HuH-7 (cell line): ENCODE data around the gene RFTN2.
"Not testable (repeated sequence)": the region's sequence is repeated elsewhere in the genome, so short reads cannot be mapped to it uniquely, and the experiment has no call there.

Experiments used
- DNase-seq: peaks from one replicate; pipeline ENCODE4 v3.0.0; 2011; ENCODE audit warnings: low spot score

The RFTN2 gene

GRCh38 chr2:197675246-197675645, at the start of gene RFTN2:
Gene RFTN2, minus strand, starts transcription at chr2:197675587. Its CDS starts 129 bp downstream, at chr2:197675458.
- DNase-seq = no peak

DNA sequence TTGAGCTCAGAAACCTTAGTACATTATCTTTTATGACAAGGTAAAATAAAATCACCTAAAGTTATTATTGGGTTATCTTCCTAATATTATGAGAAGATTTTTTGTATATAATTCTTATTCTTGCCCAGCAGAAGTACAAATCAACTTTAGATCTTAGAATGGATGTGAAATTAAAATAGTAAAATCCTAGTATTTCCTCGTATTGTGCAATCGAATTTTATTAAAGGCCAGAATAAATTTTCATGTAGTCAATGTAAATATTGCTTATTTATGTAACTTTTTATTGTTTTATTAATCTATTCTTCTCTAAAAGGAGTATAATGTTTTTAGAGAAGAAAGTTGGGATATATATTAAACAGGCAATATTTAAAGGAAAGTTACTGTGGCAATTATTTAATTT, 42.5 kb upstream of the RFTN2 start:
- no peak for DNase-seq

- no peak for DNase-seq
These were observed 37.9 kb upstream of the RFTN2 start for GRCh38 chr2:197713271-197713670.

DNA sequence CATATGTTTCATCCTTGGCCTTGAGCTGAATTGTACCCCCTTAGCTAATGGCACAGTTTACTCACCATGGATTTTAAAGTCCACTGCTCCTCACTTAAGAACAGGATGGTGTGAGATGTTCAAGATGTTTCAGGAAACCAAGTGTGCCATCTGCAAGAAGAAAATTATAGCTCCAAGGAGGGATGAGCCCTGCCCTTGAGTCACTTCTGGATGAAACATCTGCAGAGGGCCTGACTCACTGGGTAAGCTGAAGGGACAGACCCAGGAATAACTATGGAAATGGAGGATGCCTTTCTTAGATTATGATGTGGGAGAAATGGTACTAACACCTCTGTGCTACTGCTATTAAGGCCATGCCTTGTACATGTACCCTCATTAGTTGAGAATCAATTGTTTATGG, 36.2 kb upstream of the RFTN2 start:
- DNase-seq = no peak

DNA sequence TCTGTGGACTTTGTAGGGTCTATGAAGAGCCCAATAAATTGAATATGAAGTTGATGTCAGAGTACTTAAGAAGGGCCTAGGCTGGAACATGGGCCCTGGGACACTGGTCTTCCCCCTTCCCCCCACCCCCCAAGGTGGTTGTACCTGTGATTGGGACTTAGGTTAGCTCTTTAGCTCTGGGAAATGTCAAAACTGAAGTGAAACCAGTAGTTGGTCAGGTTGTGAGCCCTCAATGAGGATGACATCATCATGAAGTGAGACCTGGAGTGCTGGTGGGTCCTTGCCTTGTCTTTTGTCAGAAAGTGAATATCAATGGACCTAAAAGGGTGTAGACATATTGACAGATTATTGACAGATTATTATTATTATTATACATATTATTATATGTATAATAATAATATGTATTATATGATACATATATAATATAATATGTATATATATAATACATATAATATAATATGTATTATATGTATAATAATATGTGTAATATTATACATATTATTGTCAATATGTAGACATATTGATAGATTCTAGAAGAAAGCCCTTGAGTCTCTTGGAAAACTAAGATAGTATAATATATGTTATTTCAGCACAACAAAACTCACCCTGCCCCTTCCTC, 35.1 kb upstream of the RFTN2 start:
- no peak for DNase-seq

GRCh38 chr2:197709140-197709539, 33.8 kb upstream of the RFTN2 start:
- DNase-seq = not testable (repeated sequence)

GRCh38 chr2:197708331-197708730, 32.9 kb upstream of the RFTN2 start:
- no peak for DNase-seq

- DNase-seq = peak; percentile 38
These were observed 32.2 kb upstream of the RFTN2 start for GRCh38 chr2:197707316-197708213.

- no peak for DNase-seq
These were observed 31.4 kb upstream of the RFTN2 start for GRCh38 chr2:197706839-197707207.

GRCh38 chr2:197705912-197706838, 30.8 kb upstream of the RFTN2 start:
- DNase-seq = no peak

DNA sequence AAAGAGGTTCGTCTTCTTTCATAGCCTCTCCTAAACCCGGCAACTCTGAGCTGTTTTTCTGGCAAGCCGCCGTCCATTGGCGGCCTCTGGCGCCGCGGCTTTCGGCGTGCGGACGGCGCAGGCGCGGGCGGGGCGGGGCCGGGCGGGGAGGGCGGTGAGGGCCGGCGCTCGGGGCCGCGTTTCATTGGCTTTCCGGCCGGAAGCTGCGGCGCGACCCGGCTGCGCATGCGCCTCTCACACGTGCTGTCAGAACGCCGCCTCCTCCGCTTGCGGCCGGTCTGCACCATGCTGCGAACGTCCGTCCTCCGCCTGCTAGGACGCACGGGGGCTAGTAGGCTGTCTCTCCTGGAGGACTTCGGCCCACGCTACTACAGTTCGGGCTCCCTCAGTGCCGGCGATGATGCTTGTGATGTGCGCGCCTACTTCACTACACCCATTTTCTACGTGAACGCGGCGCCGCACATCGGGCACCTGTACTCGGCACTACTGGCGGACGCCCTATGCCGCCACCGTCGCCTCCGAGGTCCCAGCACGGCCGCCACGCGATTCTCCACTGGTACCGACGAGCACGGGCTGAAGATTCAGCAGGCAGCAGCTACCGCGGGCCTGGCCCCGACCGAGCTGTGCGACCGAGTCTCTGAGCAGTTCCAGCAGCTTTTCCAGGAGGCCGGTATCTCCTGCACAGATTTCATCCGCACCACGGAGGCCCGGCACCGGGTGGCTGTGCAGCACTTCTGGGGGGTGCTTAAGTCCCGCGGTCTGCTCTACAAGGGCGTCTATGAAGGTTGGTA, 29.9 kb upstream of the RFTN2 start, which contains the start of gene MARS2:
Gene MARS2, plus strand, starts transcription at position 249 of the 791 bp plus-strand sequence. Its CDS starts 37 bp downstream, at position 286.
- peak; percentile 88 for DNase-seq

- no peak for DNase-seq
These were observed 29.2 kb upstream of the RFTN2 start for GRCh38 chr2:197704434-197705120.

DNA sequence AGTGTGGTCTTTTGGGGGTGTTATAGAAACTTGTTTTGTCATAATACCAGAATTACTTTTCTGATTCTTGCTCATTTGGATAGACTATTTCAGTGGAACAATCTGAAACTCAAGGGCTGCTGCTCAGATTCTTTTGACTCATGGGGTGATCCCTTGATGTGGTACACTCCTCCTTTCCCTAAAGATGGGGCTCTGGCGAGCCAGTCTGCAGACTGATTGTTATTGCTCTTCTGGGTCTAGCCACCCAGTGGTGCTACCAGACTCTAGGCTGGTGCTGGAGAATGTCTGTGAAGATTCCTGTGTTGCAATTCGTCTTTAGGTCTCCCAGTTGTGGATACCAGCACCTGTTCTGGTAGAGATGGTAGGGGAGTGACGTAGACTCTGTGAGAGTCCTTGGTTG, 25.6 kb upstream of the RFTN2 start:
- DNase-seq = no peak

- not testable (repeated sequence) for DNase-seq
These were observed 24.3 kb upstream of the RFTN2 start for GRCh38 chr2:197699724-197700123.

DNA sequence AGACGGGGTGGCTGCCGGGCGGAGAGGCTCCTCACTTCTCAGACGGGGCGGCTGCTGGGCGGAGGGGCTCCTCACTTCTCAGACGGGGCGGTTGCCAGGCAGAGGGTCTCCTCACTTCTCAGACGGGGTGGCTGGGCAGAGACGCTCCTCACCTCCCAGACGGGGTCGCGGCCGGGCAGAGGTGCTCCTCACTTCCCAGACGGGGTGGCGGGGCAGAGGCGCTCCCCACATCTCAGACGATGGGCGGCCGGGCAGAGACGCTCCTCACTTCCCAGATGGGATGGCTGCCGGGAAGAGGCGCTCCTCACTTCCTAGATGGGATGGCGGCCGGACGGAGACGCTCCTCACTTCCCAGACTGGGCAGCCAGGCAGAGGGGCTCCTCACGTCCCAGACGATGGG, 21.2 kb upstream of the RFTN2 start:
- not testable (repeated sequence) for DNase-seq

DNA sequence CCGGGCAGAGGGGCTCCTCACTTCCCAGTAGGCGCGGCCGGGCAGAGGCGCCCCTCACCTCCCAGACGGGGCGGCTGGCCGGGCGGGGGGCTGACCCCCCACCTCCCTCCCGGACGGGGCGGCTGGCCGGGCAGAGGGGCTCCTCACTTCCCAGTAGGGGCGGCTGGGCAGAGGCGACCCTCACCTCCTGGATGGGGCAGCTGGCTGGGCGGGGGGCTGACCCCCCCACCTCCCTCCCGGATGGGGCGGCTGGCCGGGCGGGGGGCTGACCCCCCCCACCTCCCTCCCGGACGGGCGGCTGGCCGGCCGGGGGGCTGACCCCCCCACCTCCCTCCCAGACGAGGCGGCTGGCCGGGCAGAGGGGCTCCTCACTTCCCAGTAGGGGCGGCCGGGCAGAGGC, 20.6 kb upstream of the RFTN2 start:
- DNase-seq = not testable (repeated sequence)

- not testable (repeated sequence) for DNase-seq
These were observed 19.8 kb upstream of the RFTN2 start for GRCh38 chr2:197695206-197695605.

- no peak for DNase-seq
These were observed 2.1 kb upstream of the RFTN2 start for GRCh38 chr2:197677483-197677882.

DNA sequence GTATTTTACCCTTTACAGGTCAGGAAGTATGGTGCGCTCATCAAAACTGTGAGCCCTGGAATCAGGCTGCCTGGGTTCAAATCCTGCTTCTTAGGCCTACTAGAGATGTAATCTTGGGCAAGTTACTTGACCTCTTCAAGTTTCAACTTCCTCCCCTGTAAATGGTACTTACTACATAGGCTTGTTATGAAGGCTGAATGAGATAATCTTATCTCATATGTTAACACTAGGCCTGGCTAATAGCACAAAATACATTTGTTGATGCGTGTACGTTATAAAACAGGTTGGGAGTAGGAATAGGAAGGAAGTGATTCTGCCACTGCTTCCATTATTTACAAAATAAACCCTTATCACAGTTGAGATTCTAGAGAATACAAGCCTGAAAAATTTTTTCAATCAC, 1.7 kb upstream of the RFTN2 start:
- DNase-seq = no peak

GRCh38 chr2:197675711-197676188, 363 bp upstream of the RFTN2 start:
- DNase-seq = no peak

GRCh38 chr2:197674591-197674990, 796 bp downstream of the RFTN2 start:
- DNase-seq = no peak
